Epithelial cell of proximal tubule (primary cell): Measurements from ENCODE around the gene IL17D. TPM values are rescaled to one million over a fixed set of nuclear protein-coding genes. Genes with fewer than 3 reads are reported as not detected.
"Not testable (repeated sequence)": the region's sequence is repeated elsewhere in the genome, so short reads cannot be mapped to it uniquely, and the experiment has no call there.

Source experiments
- DNase-seq: peaks from one replicate; pipeline ENCODE4 v3.0.0-alpha.2; 2011; ENCODE audit warnings: low read depth
- H3K4me3 ChIP-seq: 2 replicates; pipeline ENCODE4 v1.5.1; 2011; ENCODE audit warnings: low read depth, mild to moderate bottlenecking, low read length
- CTCF ChIP-seq: conservative IDR thresholded peaks from 2 replicates; pipeline ENCODE4 v1.5.1; 2012; ENCODE audit warnings: low read depth, mild to moderate bottlenecking, low read length
- total RNA-seq: library from RNA; depleted of rRNA; stranded (reverse); fragments of >200 nt; gene quantifications from 2 replicates; pipeline ENCODE4 v1.2.3, GENCODE V29; 2015

IL17D gene
- total RNA-seq, 1 donor from 2014 or later: 0.35 TPM

GRCh38 chr13:20680416-20681080 is 23.0 kb upstream of the IL17D start:
- DNase-seq: no peak
- TF ChIP-seq CTCF: no peak
- H3K4me3 ChIP-seq: no peak overlapping the region

- not testable (repeated sequence) for DNase-seq, H3K4me3 ChIP-seq
Measured at GRCh38 chr13:20681481-20681880, 22.0 kb upstream of the IL17D start.

GRCh38 chr13:20682061-20682460 is 21.4 kb upstream of the IL17D start:
- H3K4me3 ChIP-seq: no peak overlapping the region
- no peak for DNase-seq
- TF ChIP-seq CTCF: no peak

GRCh38 chr13:20684041-20684440 is 19.5 kb upstream of the IL17D start:
- no peak for TF ChIP-seq CTCF
- no peak overlapping the region for H3K4me3 ChIP-seq
- no peak for DNase-seq

GRCh38 chr13:20684546-20684945 is 19.0 kb upstream of the IL17D start:
- no peak overlapping the region for H3K4me3 ChIP-seq
- TF ChIP-seq CTCF: no peak
- DNase-seq: no peak

GRCh38 chr13:20685092-20685491 is 18.4 kb upstream of the IL17D start:
- H3K4me3 ChIP-seq: no peak overlapping the region
- TF ChIP-seq CTCF: no peak
- no peak for DNase-seq

- no peak overlapping the region for H3K4me3 ChIP-seq
- no peak for DNase-seq
- no peak for TF ChIP-seq CTCF
Measured at GRCh38 chr13:20686167-20686566, 17.3 kb upstream of the IL17D start.
